CD14-positive monocyte (primary cell): ENCODE results near the gene FAM118B. TPM values are rescaled to one million over a fixed set of nuclear protein-coding genes. Genes with fewer than 3 reads are reported as not detected.

Source experiments
- DNase-seq, 3 donors: peaks; one replicate each; pipeline ENCODE4 v3.0.0-alpha.2; 2011 to 2022
- H2AFZ ChIP-seq: 2 replicates; pipeline ENCODE4 v1.6.0; 2012; ENCODE audit warnings: mild to moderate bottlenecking, low read depth, low read length, inconsistent platforms; ENCODE audit not compliant: insufficient read depth, poor library complexity, severe bottlenecking
- H3K27ac ChIP-seq, 2 donors: 1 replicate in 1 of 2; 2 replicates in 1 of 2; pipeline ENCODE4 v1.5.1; 2012 to 2013; ENCODE audit warnings: low read length in 2 of 2, control low read depth in 1 of 2, inconsistent platforms in 1 of 2, low read depth in 1 of 2, mild to moderate bottlenecking in 1 of 2
- H3K27me3 ChIP-seq, 2 donors: one replicate each; pipeline versions ENCODE4 v1.6.0 to v1.6.1; 2011 to 2013; ENCODE audit warnings: low read length in 2 of 2; ENCODE audit not compliant: control insufficient read depth in 2 of 2, insufficient read depth in 2 of 2
- H3K36me3 ChIP-seq, 2 donors: replicated peaks in 1 of 2; 1 replicate in 1 of 2; 2 replicates in 1 of 2; pipeline versions ENCODE4 v1.5.1 to v1.6.1; 2012 to 2013; ENCODE audit warnings: low read length in 2 of 2, control low read depth in 1 of 2, inconsistent platforms in 1 of 2, mild to moderate bottlenecking in 1 of 2; ENCODE audit not compliant: insufficient read depth in 2 of 2, control insufficient read depth in 1 of 2
- H3K4me1 ChIP-seq, 2 donors: 1 replicate in 1 of 2; 2 replicates in 1 of 2; pipeline versions ENCODE4 v1.5.1 to v1.6.1; 2012 to 2013; ENCODE audit warnings: low read length in 2 of 2, control low read depth in 1 of 2, inconsistent platforms in 1 of 2, mild to moderate bottlenecking in 1 of 2, moderate library complexity in 1 of 2; ENCODE audit not compliant: insufficient read depth in 2 of 2, control insufficient read depth in 1 of 2
- H3K4me2 ChIP-seq: replicated peaks from 2 replicates; pipeline ENCODE3; 2012; ENCODE audit warnings: low read length, moderate library complexity, mild to moderate bottlenecking; ENCODE audit not compliant: poor library complexity, severe bottlenecking; ENCODE audit errors: extremely low read depth
- H3K4me3 ChIP-seq, 3 experiments: fragments of 200-600 bp in 1 of 3; sonication (generic) in 1 of 3; replicated peaks in 1 of 3; 1 replicate in 2 of 3; 2 replicates in 1 of 3; pipeline ENCODE4 v1.5.1; 2011 to 2013; ENCODE audit warnings: low read length in 3 of 3, mild to moderate bottlenecking in 3 of 3, control low read depth in 2 of 3, low read depth in 2 of 3, inconsistent platforms in 1 of 3, moderate library complexity in 1 of 3
- H3K79me2 ChIP-seq: 2 replicates; pipeline ENCODE4 v1.6.0; 2012; ENCODE audit warnings: mild to moderate bottlenecking, control low read depth, inconsistent platforms, low read length, moderate library complexity; ENCODE audit not compliant: insufficient read depth
- H3K9ac ChIP-seq: 2 replicates; pipeline ENCODE4 v1.6.0; 2017; ENCODE audit warnings: low read length, mild to moderate bottlenecking; ENCODE audit not compliant: insufficient read depth, poor library complexity, severe bottlenecking
- H3K9me3 ChIP-seq, 2 donors: replicated peaks in 1 of 2; 1 replicate in 1 of 2; 2 replicates in 1 of 2; pipeline versions ENCODE4 v1.5.1 to v1.6.1; 2012 to 2013; ENCODE audit warnings: low read length in 2 of 2, control low read depth in 1 of 2; ENCODE audit not compliant: control insufficient read depth in 1 of 2, insufficient read depth in 1 of 2
- H4K20me1 ChIP-seq: 2 replicates; pipeline ENCODE4 v1.6.0; 2012; ENCODE audit warnings: mild to moderate bottlenecking, low read length, control low read depth, moderate library complexity; ENCODE audit not compliant: insufficient read depth
- H3K27ac Mint-ChIP-seq, 7 donors: one replicate each; pipeline ENCODE4 v1.8.0; 2020; ENCODE audit warnings: mild to moderate bottlenecking in 7 of 7, mixed read lengths in 7 of 7, moderate library complexity in 6 of 7, inconsistent platforms in 2 of 7
- H3K27me3 Mint-ChIP-seq, 3 donors: one replicate each; pipeline ENCODE4 v1.8.0; 2021 to 2022; ENCODE audit warnings: low read depth in 3 of 3, mild to moderate bottlenecking in 3 of 3, mixed read lengths in 3 of 3, moderate library complexity in 3 of 3, inconsistent platforms in 1 of 3
- H3K36me3 Mint-ChIP-seq, 2 donors: one replicate each; pipeline ENCODE4 v1.8.0; 2020; ENCODE audit warnings: mixed read lengths in 2 of 2, inconsistent platforms in 1 of 2, mild to moderate bottlenecking in 1 of 2
- H3K4me1 Mint-ChIP-seq: one replicate; pipeline ENCODE4 v1.8.0; 2020; ENCODE audit warnings: mild to moderate bottlenecking, mixed read lengths
- H3K4me3 Mint-ChIP-seq, 2 donors: one replicate each; pipeline ENCODE4 v1.8.0; 2020; ENCODE audit warnings: mild to moderate bottlenecking in 2 of 2, mixed read lengths in 2 of 2, moderate library complexity in 1 of 2
- H3K9me3 Mint-ChIP-seq, 7 donors: one replicate each; pipeline ENCODE4 v1.8.0; 2020 to 2022; ENCODE audit warnings: mixed read lengths in 7 of 7, mild to moderate bottlenecking in 6 of 7, moderate library complexity in 6 of 7, inconsistent platforms in 2 of 7
- CTCF ChIP-seq: fragments of 200-600 bp; IDR thresholded peaks from one replicate; pipeline ENCODE4 v1.8.0; 2022; ENCODE audit warnings: antibody characterized with exemption, mild to moderate bottlenecking
- WGBS: methylation state at CpG from one replicate; pipeline ENCODE4 v1.1.5; 2013; ENCODE audit warnings: missing lambda C conversion rate; ENCODE audit not compliant: insufficient coverage; 5-methylcytosine and 5-hydroxymethylcytosine counted together
- intact Hi-C, 2 donors: fragments of 100-400 bp; cut with micrococcal nuclease; formaldehyde crosslinking; loops; one replicate each; pipeline versions ENCODE4 v1.15.0 to v1.15.1; 2023
- polyA plus RNA-seq, 3 donors: library from polyadenylated mRNA; depleted of rRNA in 1 of 3; unstranded in 2 of 3; stranded (reverse) in 1 of 3; fragments of 300-500 nt in 2 of 3; fragments of >200 nt in 1 of 3; fragmentation: Illumina TruSeq in 2 of 3; gene quantifications; 1 replicate in 2 of 3; 2 replicates in 1 of 3; pipeline ENCODE4 v1.2.3, GENCODE V29; 2012 to 2021

The FAM118B gene
- polyA plus RNA-seq, 3 donors, result 13.6 to 18.7 (median 16.5) TPM

DNA sequence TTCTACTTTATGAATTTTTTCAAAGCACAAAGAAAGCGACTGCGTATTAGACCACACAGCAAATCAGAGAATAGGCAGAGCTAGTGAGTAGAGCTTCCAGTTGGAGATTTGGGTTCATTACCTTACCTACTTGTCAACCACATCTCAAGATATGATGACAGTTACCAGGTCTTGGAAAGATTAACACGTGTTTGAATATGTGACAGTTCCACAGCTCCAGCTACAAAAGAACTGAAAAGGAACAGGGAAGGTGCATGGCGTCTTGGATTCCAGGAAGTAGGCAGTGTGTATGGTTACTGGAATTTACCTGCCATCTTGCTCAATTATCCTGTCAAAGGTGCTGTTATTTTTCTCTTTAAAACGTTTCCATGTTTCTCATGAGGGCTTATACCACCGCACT lies 76.7 kb downstream of the FAM118B start:
- peak overlapping the region in 1 of 7 donors; percentile 10 for H3K27ac Mint-ChIP-seq
- H4K20me1 ChIP-seq, result peaks cover 54% of the 10 kb centered on the region
- no peak for TF ChIP-seq CTCF
- 89% methylated on average over 4 of the region's 6 CpGs for WGBS
- peaks cover 46 to 64% of the 10 kb centered on the region in 2 donors for H3K36me3 ChIP-seq
- H3K79me2 ChIP-seq, result peaks cover 56% of the 10 kb centered on the region
- peaks cover 0 to 2% (median 0%) of the 10 kb centered on the region in 7 donors for H3K9me3 Mint-ChIP-seq
- no peak overlapping the region for H3K9ac ChIP-seq
- intact Hi-C loops, result no loop called here
- H3K27me3 Mint-ChIP-seq, result peaks cover 0 to 1% (median 0%) of the 10 kb centered on the region in 3 donors
- H3K4me2 ChIP-seq, result no peak overlapping the region
- H3K4me3 Mint-ChIP-seq, result no peak overlapping the region
- no peak overlapping the region for H2AFZ ChIP-seq
- H3K27me3 ChIP-seq, result no peaks in the 10 kb centered on the region
- H3K27ac ChIP-seq, result no peak overlapping the region
- peaks cover 19 to 24% of the 10 kb centered on the region in 2 donors for H3K4me1 ChIP-seq
- no peaks in the 10 kb centered on the region for H3K9me3 ChIP-seq
- no peak for DNase-seq
- H3K4me3 ChIP-seq, result no peak overlapping the region
- H3K36me3 Mint-ChIP-seq, result peaks cover 49 to 58% of the 10 kb centered on the region in 2 donors
- peaks cover 23% of the 10 kb centered on the region for H3K4me1 Mint-ChIP-seq

GRCh38 chr11:126290887-126291286 lies 79.3 kb downstream of the FAM118B start:
- Histone ChIP-seq H3K36me3 (peaks cover 62 to 77% of the 10 kb centered on the region in 2 donors), H2AFZ (no peak overlapping the region), H4K20me1 (peaks cover 51% of the 10 kb centered on the region), H3K9me3 (no peaks in the 10 kb centered on the region), H3K4me3 (no peak overlapping the region), H3K27me3 (no peaks in the 10 kb centered on the region), H3K9ac (no peak overlapping the region), H3K4me1 (peaks cover 0 to 7% of the 10 kb centered on the region in 2 donors), H3K27ac (peak overlapping the region in 1 of 2 donors; percentile 12), H3K4me2 (no peak overlapping the region), H3K79me2 (peaks cover 34% of the 10 kb centered on the region)
- Mint-ChIP-seq H3K4me3 (no peak overlapping the region), H3K9me3 (no peaks in the 10 kb centered on the region), H3K27me3 (no peaks in the 10 kb centered on the region), H3K27ac (peak overlapping the region in 2 of 7 donors; percentile 26 to 77), H3K36me3 (peaks cover 64 to 83% of the 10 kb centered on the region in 2 donors), H3K4me1 (peaks cover 10% of the 10 kb centered on the region)
- no peak for DNase-seq
- WGBS, result 100% methylated on average over 12 of the region's 12 CpGs
- no peak for TF ChIP-seq CTCF
- intact Hi-C loops, result no loop called here
